ENCODE data around the gene IRF6.

IRF6 gene

GRCh38 chr1:209790286-209791193, 15.4 kb downstream of the IRF6 start:
- no peak for DNase-seq (ENCODE audit: low read depth)

- no peak for DNase-seq (ENCODE audit: low read depth)
Measured at GRCh38 chr1:209789245-209789644, 16.7 kb downstream of the IRF6 start.

GRCh38 chr1:209787551-209787950, 18.4 kb downstream of the IRF6 start:
- DNase-seq (ENCODE audit: low read depth), result no peak

- no peak for DNase-seq (ENCODE audit: low read depth)
Measured at GRCh38 chr1:209786146-209786545, 19.8 kb downstream of the IRF6 start.

GRCh38 chr1:209785592-209785991, 20.4 kb downstream of the IRF6 start:
- DNase-seq (ENCODE audit: low read depth), result no peak

- peak; percentile 100 for DNase-seq (ENCODE audit: low read depth)
Measured at GRCh38 chr1:209784265-209785169, 21.4 kb downstream of the IRF6 start, which contains the start of gene C1orf74. TSS of gene C1orf74 (minus strand) at chr1:209784559. CDS start at chr1:209783634, 925 bp downstream.

GRCh38 chr1:209783386-209783785, 22.6 kb downstream of the IRF6 start:
- DNase-seq (ENCODE audit: low read depth), result no peak

- DNase-seq (ENCODE audit: low read depth), result no peak
Measured at GRCh38 chr1:209780268-209780667, 25.7 kb downstream of the IRF6 start.

- DNase-seq (ENCODE audit: low read depth), result no peak
Measured at GRCh38 chr1:209778102-209778501, 27.8 kb downstream of the IRF6 start.

- no peak for DNase-seq (ENCODE audit: low read depth)
Measured at GRCh38 chr1:209777587-209777986, 28.4 kb downstream of the IRF6 start.

- DNase-seq (ENCODE audit: low read depth), result no peak
Measured at GRCh38 chr1:209775678-209776077, 30.3 kb downstream of the IRF6 start.

- DNase-seq (ENCODE audit: low read depth), result no peak
Measured at GRCh38 chr1:209774592-209774991, 31.4 kb downstream of the IRF6 start.

GRCh38 chr1:209772126-209772525, 33.8 kb downstream of the IRF6 start:
- DNase-seq (ENCODE audit: low read depth), result no peak

- no peak for DNase-seq (ENCODE audit: low read depth)
Measured at GRCh38 chr1:209770636-209771415, 35.1 kb downstream of the IRF6 start.

GRCh38 chr1:209769971-209770370, 36.0 kb downstream of the IRF6 start:
- no peak for DNase-seq (ENCODE audit: low read depth)

GRCh38 chr1:209769171-209769904, 36.6 kb downstream of the IRF6 start:
- DNase-seq (ENCODE audit: low read depth), result peak; percentile 69

- DNase-seq (ENCODE audit: low read depth), result peak; percentile 70
Measured at GRCh38 chr1:209768354-209768774, 37.6 kb downstream of the IRF6 start.

GRCh38 chr1:209767706-209768105, 38.2 kb downstream of the IRF6 start:
- DNase-seq (ENCODE audit: low read depth), result no peak

GRCh38 chr1:209767096-209767495, 38.8 kb downstream of the IRF6 start:
- DNase-seq (ENCODE audit: low read depth), result no peak

GRCh38 chr1:209766051-209766450, 39.9 kb downstream of the IRF6 start:
- DNase-seq (ENCODE audit: low read depth), result no peak

GRCh38 chr1:209761011-209761635, 44.8 kb downstream of the IRF6 start:
- DNase-seq (ENCODE audit: low read depth), result no peak
